ENCODE data around the gene HIPK4. TPM values are rescaled to one million over a fixed set of nuclear protein-coding genes. Genes with fewer than 3 reads are reported as not detected.

The HIPK4 gene
- total and polyA plus RNA-seq, 9 of the 15 experiments (the other 6 are each of a cell fraction or from before 2014, with no cell fraction given), result 0.06 to 0.09 TPM; not detected in 7

- TF ChIP-seq VEZF1 (CRISPR knock-in tag; IDR thresholded peaks at IDR 0.05) (peak; percentile 95), ZNF639 (CRISPR knock-in tag; conservative IDR thresholded peaks at IDR 0.05 in 1 of 2, IDR thresholded peaks at IDR 0.05 in 1 of 2) (peak in 1 of 2 experiments; percentile 98; a peak in 2 of 4 replicates), GATA2 (CRISPR knock-in tag; IDR thresholded peaks at IDR 0.05) (no peak), RCOR1 (IDR thresholded peaks at IDR 0.05; ENCODE audit: borderline replicate concordance in 1 of 2, low read depth in 2 of 2, low read length in 2 of 2) (peak in 1 of 2 experiments; percentile 73; a peak in 1 of 4 replicates), TRIM25 (IDR thresholded peaks at IDR 0.05; ENCODE audit: borderline replicate concordance) (no peak), ZC3H11A (IDR thresholded peaks at IDR 0.05; ENCODE audit: low read depth, low read length) (no peak), ARID2 (IDR thresholded peaks at IDR 0.05) (no peak), CHD4 (IDR thresholded peaks at IDR 0.05; ENCODE audit: insufficient read depth, insufficient replicate concordance, low read depth, low read length, poor library complexity, severe bottlenecking) (peak; percentile 83), YY1 (IDR thresholded peaks at IDR 0.05; ENCODE audit: borderline replicate concordance in 1 of 3, control insufficient read depth in 1 of 3, extremely low read depth in 1 of 3, insufficient read depth in 3 of 3, insufficient read length in 1 of 3, insufficient replicate concordance in 2 of 3, low read depth in 1 of 3, low read length in 2 of 3) (peak; percentile 55 to 93 (median 92)), NELFE (IDR thresholded peaks at IDR 0.05; ENCODE audit: insufficient read depth, insufficient read length) (no peak), GABPB1 (CRISPR knock-in tag; IDR thresholded peaks at IDR 0.05) (peak; percentile 94), JUN (IDR thresholded peaks at IDR 0.05; ENCODE audit: borderline replicate concordance, low read depth, low read length) (peak; percentile 87; the same call in 1 of the 2 replicates), JUN (CRISPR knock-in tag; IDR thresholded peaks at IDR 0.05; ENCODE audit: borderline replicate concordance) (no peak), ZNF740 (CRISPR knock-in tag; IDR thresholded peaks at IDR 0.05) (no peak), ZNF740 (tag; IDR thresholded peaks at IDR 0.05) (no peak), CREB1 (IDR thresholded peaks at IDR 0.05) (peak; percentile 79), CREB1 (CRISPR knock-in tag; IDR thresholded peaks at IDR 0.05) (peak; percentile 90), DIDO1 (tag; IDR thresholded peaks at IDR 0.05; ENCODE audit: low read depth) (peak; percentile 82; the same call in 1 of the 2 replicates), ZNF24 (IDR thresholded peaks at IDR 0.05) (no peak), PTBP1 (IDR thresholded peaks at IDR 0.05; ENCODE audit: low read depth, low read length) (no peak), ZBTB1 (CRISPR knock-in tag; IDR thresholded peaks at IDR 0.05; ENCODE audit: borderline replicate concordance, low read depth) (peak; percentile 76; the same call in 1 of the 2 replicates)
Observed at GRCh38 chr19:40348125-40348913, 41.7 kb downstream of the HIPK4 start, which contains the start of the genes C19orf47 and PLD3 (continued).

All from K562 (cell line).